SK-N-SH (cell line): Measurements from ENCODE around the gene DNAH11.

Source experiments
- CHD2 ChIP-seq: fragments of 150-350 bp; IDR thresholded peaks from 2 replicates; pipeline ENCODE4 v1.6.1; 2018; ENCODE audit warnings: low read length; ENCODE audit not compliant: partially characterized antibody
- CTCF ChIP-seq: fragments of 200-600 bp; sonication (generic); IDR thresholded peaks from 2 replicates; pipeline ENCODE4 v1.6.1; 2017; ENCODE audit warnings: antibody characterized with exemption, mild to moderate bottlenecking, moderate library complexity
- EP300 ChIP-seq, 2 experiments: IDR thresholded peaks; 2 replicates each; pipeline versions ENCODE4 v1.4.0 to v1.6.1; 2012; ENCODE audit warnings: borderline replicate concordance in 1 of 2, low read depth in 1 of 2, low read length in 1 of 2
- GATA2 ChIP-seq: sonication (generic); formaldehyde crosslinking; IDR thresholded peaks from 2 replicates; pipeline ENCODE4 v1.5.0; 2020; ENCODE audit warnings: mild to moderate bottlenecking, missing genetic modification reagents
- JUND ChIP-seq: IDR thresholded peaks from 2 replicates; pipeline ENCODE4 v1.4.0; 2012
- MAX ChIP-seq: IDR thresholded peaks from 2 replicates; pipeline ENCODE4 v1.4.0; 2012; ENCODE audit warnings: low read depth
- POLR2AphosphoS5 ChIP-seq: IDR thresholded peaks from 2 replicates; pipeline ENCODE4 v1.6.1; 2012; ENCODE audit warnings: low read depth, low read length
- REST ChIP-seq: IDR thresholded peaks from 2 replicates; pipeline ENCODE4 v1.6.1; 2012; ENCODE audit warnings: mild to moderate bottlenecking, low read depth, low read length, moderate library complexity
- RFX5 ChIP-seq: IDR thresholded peaks from 2 replicates; pipeline ENCODE4 v1.6.1; 2012; ENCODE audit warnings: mild to moderate bottlenecking, improper control_type of control experiment, low read length
- RXRA ChIP-seq: IDR thresholded peaks from 2 replicates; pipeline ENCODE4 v1.4.0; 2012; ENCODE audit warnings: low read depth, mild to moderate bottlenecking, borderline replicate concordance
- SIN3A ChIP-seq: IDR thresholded peaks from 2 replicates; pipeline ENCODE4 v1.6.1; 2012; ENCODE audit warnings: low read depth, mild to moderate bottlenecking, low read length, moderate library complexity, borderline replicate concordance
- TAF1 ChIP-seq: IDR thresholded peaks from 2 replicates; pipeline ENCODE4 v1.6.1; 2012; ENCODE audit warnings: low read depth, mild to moderate bottlenecking, low read length, moderate library complexity, borderline replicate concordance
- TCF12 ChIP-seq: IDR thresholded peaks from 2 replicates; pipeline ENCODE4 v1.4.0; 2012
- USF2 ChIP-seq: fragments of 150-350 bp; IDR thresholded peaks from 2 replicates; pipeline ENCODE4 v1.6.1; 2017; ENCODE audit warnings: antibody characterized with exemption, low read length, low read depth, borderline replicate concordance

GRCh38 chr7:21914671-21915070 is 371.8 kb downstream of the DNAH11 start:
- no peak for TF ChIP-seq CTCF
- TF ChIP-seq POLR2AphosphoS5: no peak
- TF ChIP-seq EP300 (IDR thresholded peaks at IDR 0.05; ENCODE audit: borderline replicate concordance in 1 of 2, low read depth in 1 of 2, low read length in 1 of 2): no peak
- no peak for TF ChIP-seq JUND
- TF ChIP-seq SIN3A: no peak
- TF ChIP-seq REST: no peak
- TF ChIP-seq MAX: no peak
- no peak for TF ChIP-seq GATA2 (CRISPR knock-in tag)
- TF ChIP-seq TAF1: no peak
- no peak for TF ChIP-seq RXRA
- no peak for TF ChIP-seq USF2
- TF ChIP-seq CHD2: no peak
- TF ChIP-seq TCF12: no peak
- no peak for TF ChIP-seq RFX5
